ENCODE results near the gene RSPO4.

DNA sequence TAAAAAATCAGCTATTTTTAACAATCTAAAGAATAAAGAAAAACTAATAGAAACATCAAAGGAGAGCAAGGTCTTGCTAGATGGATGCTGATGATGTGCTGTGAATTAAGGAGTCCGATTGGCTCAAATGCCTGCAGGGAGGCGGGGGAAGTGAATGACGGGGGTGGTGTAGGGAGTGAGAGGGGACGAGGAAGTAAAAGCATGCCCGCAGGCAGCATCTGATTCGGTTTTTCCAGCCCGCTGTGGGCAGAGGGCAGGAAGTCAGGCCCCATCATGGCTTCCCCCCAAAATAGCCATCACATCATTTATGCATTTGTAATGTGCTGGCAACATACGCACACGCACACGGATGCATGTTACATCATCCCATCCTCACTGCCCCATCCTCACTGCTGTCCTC, 10.3 kb downstream of the RSPO4 start:
- TF ChIP-seq CTCF (conservative IDR thresholded peaks at IDR 0.05 in 1 of 2, IDR thresholded peaks at IDR 0.05 in 1 of 2; ENCODE audit: extremely low read depth in 1 of 2, insufficient read depth in 1 of 2, low read depth in 1 of 2, low read length in 2 of 2) (no peak), EZH2 (IDR thresholded peaks at IDR 0.05; ENCODE audit: borderline replicate concordance, low read length) (no peak)

Measured in mammary epithelial cell (primary cell).